Measurements from ENCODE around the gene ANO8.
"Not testable (repeated sequence)": the region's sequence is repeated elsewhere in the genome, so short reads cannot be mapped to it uniquely, and the experiment has no call there.

ANO8 gene

DNA sequence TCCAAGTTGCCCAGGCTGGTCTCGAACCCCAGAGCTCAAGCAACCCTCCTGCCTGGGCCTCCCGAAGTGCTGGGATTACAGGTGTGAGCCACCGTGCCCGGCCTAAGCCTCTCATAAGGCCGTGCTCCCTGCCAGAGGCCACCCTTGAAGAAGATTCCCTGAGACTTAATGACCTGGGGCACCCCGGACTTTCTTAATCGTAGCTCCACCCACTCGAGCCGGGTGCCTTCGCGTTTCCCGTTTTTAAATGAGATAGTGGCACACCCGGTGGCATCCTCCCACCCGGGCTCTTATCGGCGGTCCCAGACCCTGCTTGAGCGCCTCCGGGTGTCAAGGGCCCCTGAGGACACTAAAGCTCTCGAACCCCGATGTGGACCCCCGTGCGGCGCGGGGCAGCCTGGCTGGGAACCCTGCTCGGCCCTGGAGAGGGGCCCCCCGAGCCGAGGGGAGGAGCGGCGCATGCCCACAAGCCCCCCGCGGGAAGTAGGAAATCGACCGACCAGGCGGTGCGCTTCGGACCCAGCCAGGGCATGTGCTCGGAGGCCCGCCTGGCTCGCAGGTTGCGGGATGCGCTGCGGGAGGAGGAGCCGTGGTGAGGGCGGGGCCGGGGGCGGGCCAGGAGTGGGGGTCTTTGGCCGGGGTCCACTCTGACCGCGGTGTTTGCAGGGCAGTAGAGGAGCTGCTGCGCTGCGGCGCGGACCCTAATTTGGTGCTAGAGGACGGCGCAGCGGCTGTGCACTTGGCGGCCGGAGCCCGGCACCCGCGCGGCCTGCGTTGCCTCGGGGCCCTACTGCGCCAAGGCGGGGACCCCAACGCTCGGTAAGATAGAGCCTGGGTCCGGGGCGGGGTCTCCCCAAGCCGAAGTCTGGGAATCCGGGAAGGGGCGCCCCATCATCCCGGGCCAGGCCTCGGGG lies 53.0 kb downstream of the ANO8 start, which contains the start of gene ANKLE1:
Gene ANKLE1, plus strand, starts transcription at position 511 of the 914 bp plus-strand sequence. Its CDS starts 20 bp downstream, at position 531.
- Histone ChIP-seq H3K4me3 (ENCODE audit: low read length) (peak within 1 kb of the TSS; percentile 65), H3K9ac (ENCODE audit: low read length) (no peak within 1 kb of the TSS), H3K36me3 (ENCODE audit: control insufficient read depth, insufficient read depth, low read length) (peaks cover 3% of the 10 kb centered on the region), H3K27me3 (ENCODE audit: control insufficient read depth, insufficient read depth, low read length) (peaks cover 9% of the 10 kb centered on the region), H3K4me1 (ENCODE audit: control insufficient read depth, insufficient read depth, low read length) (no peaks in the 10 kb centered on the region), H3K27ac (ENCODE audit: low read depth, low read length) (no peak within 1 kb of the TSS)

DNA sequence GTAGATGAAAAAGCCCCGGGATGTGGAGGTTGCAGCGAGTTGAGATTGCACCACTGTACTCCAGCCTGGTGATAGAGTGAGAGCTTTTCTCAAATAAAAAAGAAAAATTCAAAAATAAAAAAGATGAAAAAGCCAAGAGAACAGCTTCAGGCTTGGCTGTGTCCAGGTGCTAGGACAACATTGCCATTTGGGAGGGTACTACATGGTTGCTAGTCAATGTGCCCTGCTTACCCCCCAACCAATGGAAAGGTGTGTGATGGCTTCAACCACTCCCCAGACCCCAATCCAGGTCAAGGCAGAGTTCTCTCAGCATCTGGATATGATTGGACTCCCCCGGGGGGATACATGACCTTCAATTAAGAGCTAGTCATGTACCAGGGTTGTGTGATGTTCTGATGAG lies 55.2 kb downstream of the ANO8 start:
- H3K4me1 ChIP-seq (ENCODE audit: control insufficient read depth, insufficient read depth, low read length) = no peaks in the 10 kb centered on the region
- H3K27ac ChIP-seq (ENCODE audit: low read depth, low read length) = no peak overlapping the region
- H3K27me3 ChIP-seq (ENCODE audit: control insufficient read depth, insufficient read depth, low read length) = peaks cover 9% of the 10 kb centered on the region
- no peak overlapping the region for H3K4me3 ChIP-seq (ENCODE audit: low read length)
- H3K36me3 ChIP-seq (ENCODE audit: control insufficient read depth, insufficient read depth, low read length) = peaks cover 13% of the 10 kb centered on the region
- no peak overlapping the region for H3K9ac ChIP-seq (ENCODE audit: low read length)

DNA sequence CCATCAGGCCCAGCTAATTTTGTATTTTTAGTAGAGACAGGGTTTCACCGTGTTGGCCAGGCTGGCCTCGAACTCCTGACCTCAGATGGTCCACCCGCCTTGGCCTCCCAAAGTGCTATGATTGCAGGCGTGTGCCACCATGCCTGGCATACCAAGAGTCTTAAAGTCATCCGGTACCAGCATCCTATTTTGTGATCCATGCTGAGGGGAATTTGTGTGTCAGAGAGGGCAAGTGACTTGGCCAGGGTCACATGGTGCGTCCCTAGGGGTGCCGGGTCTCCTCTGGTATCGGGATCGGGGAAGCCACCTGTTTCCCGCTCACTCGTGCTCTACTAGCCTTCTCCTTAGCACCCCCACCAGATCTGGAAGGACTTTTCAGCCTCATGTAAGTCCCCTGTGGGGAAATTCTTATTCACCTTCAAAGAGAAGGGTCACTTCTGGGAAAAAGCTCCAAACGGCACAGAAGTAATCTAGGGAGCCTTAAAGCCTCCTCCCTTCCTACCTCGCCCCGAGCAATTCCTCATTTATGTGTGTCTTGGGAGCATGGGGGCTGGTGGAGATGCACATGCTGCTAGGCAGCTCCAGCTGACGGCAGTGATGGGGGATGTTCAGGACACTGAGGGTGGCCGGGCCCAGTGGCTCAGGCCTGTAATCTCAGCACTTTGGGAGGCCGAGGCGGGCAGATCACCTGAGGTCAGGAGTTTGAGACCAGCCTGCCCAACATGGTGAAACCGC lies 59.0 kb downstream of the ANO8 start:
- H3K9ac ChIP-seq (ENCODE audit: low read length) = no peak overlapping the region
- peaks cover 32% of the 10 kb centered on the region for H3K36me3 ChIP-seq (ENCODE audit: control insufficient read depth, insufficient read depth, low read length)
- no peak overlapping the region for H3K4me3 ChIP-seq (ENCODE audit: low read length)
- H3K27me3 ChIP-seq (ENCODE audit: control insufficient read depth, insufficient read depth, low read length) = no peaks in the 10 kb centered on the region
- no peaks in the 10 kb centered on the region for H3K4me1 ChIP-seq (ENCODE audit: control insufficient read depth, insufficient read depth, low read length)
- H3K27ac ChIP-seq (ENCODE audit: low read depth, low read length) = no peak overlapping the region

DNA sequence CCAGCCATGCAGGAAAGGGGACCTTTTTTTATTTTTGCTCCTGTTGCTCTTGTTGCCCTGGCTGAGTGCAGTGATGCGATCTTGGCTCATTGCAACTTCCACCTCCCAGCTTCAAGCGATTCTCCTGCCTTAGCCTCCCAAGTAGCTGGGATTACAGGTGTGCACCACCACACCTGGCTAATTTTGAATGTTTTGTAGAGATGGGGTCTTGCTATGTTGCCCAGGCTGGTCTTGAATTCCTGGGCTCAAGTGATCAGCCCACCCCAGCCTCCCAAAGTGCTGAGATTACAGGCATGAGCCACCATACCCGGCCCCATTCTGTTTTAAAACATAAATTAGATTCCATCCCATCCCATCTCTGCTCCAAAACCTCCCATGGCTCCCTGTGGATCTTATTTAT lies 59.8 kb downstream of the ANO8 start:
- H3K9ac ChIP-seq (ENCODE audit: low read length); H3K27me3 ChIP-seq (ENCODE audit: control insufficient read depth, insufficient read depth, low read length); H3K4me3 ChIP-seq (ENCODE audit: low read length); H3K27ac ChIP-seq (ENCODE audit: low read depth, low read length); H3K4me1 ChIP-seq (ENCODE audit: control insufficient read depth, insufficient read depth, low read length): not testable (repeated sequence)
- peaks cover 34% of the 10 kb centered on the region for H3K36me3 ChIP-seq (ENCODE audit: control insufficient read depth, insufficient read depth, low read length)

Measured in rectal smooth muscle tissue (tissue), 1 donor.